Measurements from ENCODE around the gene CROCC2. TPM values are rescaled to one million over a fixed set of nuclear protein-coding genes. Genes with fewer than 3 reads are reported as not detected.

CROCC2 gene
- total RNA-seq, 1 donor from 2014 or later = not detected

DNA sequence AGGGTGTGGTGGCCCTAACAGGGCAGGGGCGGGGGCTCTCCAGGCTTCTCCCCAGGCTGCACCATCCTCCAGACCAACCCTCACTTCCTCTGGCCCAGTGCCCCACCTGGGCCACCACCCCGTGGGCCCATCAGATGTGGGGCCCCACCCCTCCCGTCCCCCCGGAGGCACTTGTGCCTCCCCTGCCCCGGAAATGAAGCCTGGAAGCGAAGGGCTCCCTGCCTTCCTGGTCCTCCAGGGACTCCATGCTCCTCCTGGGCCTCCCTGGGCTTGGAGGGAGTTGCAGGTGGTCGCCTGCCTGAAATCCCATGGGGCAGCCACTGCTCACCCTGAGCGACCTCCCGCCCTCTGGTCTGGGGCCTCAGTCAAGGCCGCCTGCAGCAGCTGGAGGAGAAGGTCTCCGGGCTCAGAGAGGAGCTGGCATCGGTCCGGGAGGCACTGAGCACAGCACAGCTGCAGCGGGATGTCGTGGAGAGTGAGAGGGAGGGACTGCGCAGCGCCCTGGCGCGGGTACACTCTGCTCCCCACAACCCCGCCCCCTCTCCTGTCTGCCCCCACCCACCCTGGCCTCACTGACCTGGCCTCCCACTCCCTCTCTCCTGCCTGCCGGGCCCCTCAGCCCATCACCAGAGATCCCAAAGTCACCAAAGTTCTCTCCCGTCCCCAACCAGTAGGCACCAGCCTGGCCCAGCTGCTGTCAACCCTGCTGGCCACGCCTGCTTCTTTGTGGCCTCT is 28.0 kb downstream of the CROCC2 start:
- TF ChIP-seq, protein P1, sequence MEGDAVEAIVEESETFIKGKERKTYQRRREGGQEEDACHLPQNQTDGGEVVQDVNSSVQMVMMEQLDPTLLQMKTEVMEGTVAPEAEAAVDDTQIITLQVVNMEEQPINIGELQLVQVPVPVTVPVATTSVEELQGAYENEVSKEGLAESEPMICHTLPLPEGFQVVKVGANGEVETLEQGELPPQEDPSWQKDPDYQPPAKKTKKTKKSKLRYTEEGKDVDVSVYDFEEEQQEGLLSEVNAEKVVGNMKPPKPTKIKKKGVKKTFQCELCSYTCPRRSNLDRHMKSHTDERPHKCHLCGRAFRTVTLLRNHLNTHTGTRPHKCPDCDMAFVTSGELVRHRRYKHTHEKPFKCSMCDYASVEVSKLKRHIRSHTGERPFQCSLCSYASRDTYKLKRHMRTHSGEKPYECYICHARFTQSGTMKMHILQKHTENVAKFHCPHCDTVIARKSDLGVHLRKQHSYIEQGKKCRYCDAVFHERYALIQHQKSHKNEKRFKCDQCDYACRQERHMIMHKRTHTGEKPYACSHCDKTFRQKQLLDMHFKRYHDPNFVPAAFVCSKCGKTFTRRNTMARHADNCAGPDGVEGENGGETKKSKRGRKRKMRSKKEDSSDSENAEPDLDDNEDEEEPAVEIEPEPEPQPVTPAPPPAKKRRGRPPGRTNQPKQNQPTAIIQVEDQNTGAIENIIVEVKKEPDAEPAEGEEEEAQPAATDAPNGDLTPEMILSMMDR (conservative IDR thresholded peaks at IDR 0.05; ENCODE audit: low read depth, low read length) = no peak
- H3K4me3 ChIP-seq (ENCODE audit: low read depth, low read length) = no peak overlapping the region
- no peak for DNase-seq (ENCODE audit: low read depth)

DNA sequence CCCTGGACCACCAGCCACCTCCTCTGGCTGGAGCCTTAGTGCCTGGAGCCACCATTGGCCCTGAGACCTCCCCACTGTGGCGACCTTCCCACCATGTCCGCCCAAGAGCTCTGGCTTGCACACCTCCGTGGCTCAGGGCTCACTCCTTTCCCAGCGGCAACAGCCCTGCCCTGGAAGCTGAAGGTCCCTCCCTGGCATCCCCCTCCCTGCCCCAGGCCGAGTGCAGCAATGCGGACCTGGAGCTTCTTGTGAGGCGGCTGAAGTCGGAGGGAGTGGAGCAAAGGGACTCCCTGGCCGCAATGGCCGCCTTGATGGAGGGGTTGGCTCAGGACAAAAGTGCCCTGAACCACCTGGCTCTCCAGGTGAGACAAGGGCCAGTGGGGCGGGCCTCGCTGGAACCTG is 28.6 kb downstream of the CROCC2 start:
- H3K4me3 ChIP-seq (ENCODE audit: low read depth, low read length) = no peak overlapping the region
- DNase-seq (ENCODE audit: low read depth) = no peak
- TF ChIP-seq, protein P1 (conservative IDR thresholded peaks at IDR 0.05; ENCODE audit: low read depth, low read length) = no peak

- no peak for DNase-seq (ENCODE audit: low read depth)
- TF ChIP-seq, protein P1 (conservative IDR thresholded peaks at IDR 0.05; ENCODE audit: low read depth, low read length) = no peak
- H3K4me3 ChIP-seq (ENCODE audit: low read depth, low read length) = no peak overlapping the region
Measured at GRCh38 chr2:240935103-240935876, 29.2 kb downstream of the CROCC2 start.

GRCh38 chr2:240936106-240936505 is 30.0 kb downstream of the CROCC2 start:
- TF ChIP-seq, protein P1 (conservative IDR thresholded peaks at IDR 0.05; ENCODE audit: low read depth, low read length) = no peak
- no peak for DNase-seq (ENCODE audit: low read depth)
- no peak overlapping the region for H3K4me3 ChIP-seq (ENCODE audit: low read depth, low read length)

GRCh38 chr2:240946046-240946445 is 39.9 kb downstream of the CROCC2 start:
- H3K4me3 ChIP-seq (ENCODE audit: low read depth, low read length) = no peak overlapping the region
- TF ChIP-seq, protein P1 (conservative IDR thresholded peaks at IDR 0.05; ENCODE audit: low read depth, low read length) = no peak
- DNase-seq (ENCODE audit: low read depth) = no peak

- TF ChIP-seq, protein P1 (conservative IDR thresholded peaks at IDR 0.05; ENCODE audit: low read depth, low read length) = no peak
- H3K4me3 ChIP-seq (ENCODE audit: low read depth, low read length) = no peak overlapping the region
- no peak for DNase-seq (ENCODE audit: low read depth)
Measured at GRCh38 chr2:240946654-240947053, 40.5 kb downstream of the CROCC2 start.
